ENCODE measurements around the gene SMARCB1. TPM values are rescaled to one million over a fixed set of nuclear protein-coding genes. Genes with fewer than 3 reads are reported as not detected.

SMARCB1 gene
- total RNA-seq, 1 experiment from 2014 or later = 172 TPM

- Histone ChIP-seq H3K27ac (ENCODE audit: low read depth, low read length, poor library complexity, severe bottlenecking) (peak overlapping the region; percentile 90), H3K4me1 (ENCODE audit: insufficient read depth, low read length, poor library complexity, severe bottlenecking) (peaks cover 52% of the 10 kb centered on the region), H3K27me3 (replicated peaks; ENCODE audit: insufficient read depth, low read depth, low read length, poor library complexity) (no peaks in the 10 kb centered on the region), H3K4me3 (ENCODE audit: low read depth, low read length, poor library complexity, severe bottlenecking) (peak overlapping the region; percentile 70), H3K9me3 (ENCODE audit: low read depth, low read length, poor library complexity, severe bottlenecking) (no peaks in the 10 kb centered on the region), H3K36me3 (ENCODE audit: insufficient read depth, low read length, poor library complexity, severe bottlenecking) (peaks cover 8% of the 10 kb centered on the region)
- BruUV-seq (replicated peaks) = no TSS peak
- ChIA-PET CTCF (interaction anchor here (0.7 kb wide), 1 partner anchor 82 kb away, joined by 11 read pairs; no protein-coding TSS in a partner anchor), POLR2A (ENCODE audit: low non-redundant PET) (no interaction called here)
- intact Hi-C loops (cut with micrococcal nuclease; ENCODE audit: unreplicated experiment) = loop anchor here (5.0 kb wide), 1 partner anchor 80 kb away; no protein-coding TSS in a partner anchor
- TF ChIP-seq EZH2 (IDR thresholded peaks at IDR 0.05; ENCODE audit: borderline replicate concordance, low read depth, low read length, poor library complexity, severe bottlenecking) = no peak
- TF ChIP-seq, protein P1, sequence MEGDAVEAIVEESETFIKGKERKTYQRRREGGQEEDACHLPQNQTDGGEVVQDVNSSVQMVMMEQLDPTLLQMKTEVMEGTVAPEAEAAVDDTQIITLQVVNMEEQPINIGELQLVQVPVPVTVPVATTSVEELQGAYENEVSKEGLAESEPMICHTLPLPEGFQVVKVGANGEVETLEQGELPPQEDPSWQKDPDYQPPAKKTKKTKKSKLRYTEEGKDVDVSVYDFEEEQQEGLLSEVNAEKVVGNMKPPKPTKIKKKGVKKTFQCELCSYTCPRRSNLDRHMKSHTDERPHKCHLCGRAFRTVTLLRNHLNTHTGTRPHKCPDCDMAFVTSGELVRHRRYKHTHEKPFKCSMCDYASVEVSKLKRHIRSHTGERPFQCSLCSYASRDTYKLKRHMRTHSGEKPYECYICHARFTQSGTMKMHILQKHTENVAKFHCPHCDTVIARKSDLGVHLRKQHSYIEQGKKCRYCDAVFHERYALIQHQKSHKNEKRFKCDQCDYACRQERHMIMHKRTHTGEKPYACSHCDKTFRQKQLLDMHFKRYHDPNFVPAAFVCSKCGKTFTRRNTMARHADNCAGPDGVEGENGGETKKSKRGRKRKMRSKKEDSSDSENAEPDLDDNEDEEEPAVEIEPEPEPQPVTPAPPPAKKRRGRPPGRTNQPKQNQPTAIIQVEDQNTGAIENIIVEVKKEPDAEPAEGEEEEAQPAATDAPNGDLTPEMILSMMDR (conservative IDR thresholded peaks at IDR 0.05; ENCODE audit: low read depth, low read length) = no peak
- no peak for DNase-seq (ENCODE audit: low spot score)
Measured at GRCh38 chr22:23767303-23767672, 19.5 kb upstream of the SMARCB1 start.

DNA sequence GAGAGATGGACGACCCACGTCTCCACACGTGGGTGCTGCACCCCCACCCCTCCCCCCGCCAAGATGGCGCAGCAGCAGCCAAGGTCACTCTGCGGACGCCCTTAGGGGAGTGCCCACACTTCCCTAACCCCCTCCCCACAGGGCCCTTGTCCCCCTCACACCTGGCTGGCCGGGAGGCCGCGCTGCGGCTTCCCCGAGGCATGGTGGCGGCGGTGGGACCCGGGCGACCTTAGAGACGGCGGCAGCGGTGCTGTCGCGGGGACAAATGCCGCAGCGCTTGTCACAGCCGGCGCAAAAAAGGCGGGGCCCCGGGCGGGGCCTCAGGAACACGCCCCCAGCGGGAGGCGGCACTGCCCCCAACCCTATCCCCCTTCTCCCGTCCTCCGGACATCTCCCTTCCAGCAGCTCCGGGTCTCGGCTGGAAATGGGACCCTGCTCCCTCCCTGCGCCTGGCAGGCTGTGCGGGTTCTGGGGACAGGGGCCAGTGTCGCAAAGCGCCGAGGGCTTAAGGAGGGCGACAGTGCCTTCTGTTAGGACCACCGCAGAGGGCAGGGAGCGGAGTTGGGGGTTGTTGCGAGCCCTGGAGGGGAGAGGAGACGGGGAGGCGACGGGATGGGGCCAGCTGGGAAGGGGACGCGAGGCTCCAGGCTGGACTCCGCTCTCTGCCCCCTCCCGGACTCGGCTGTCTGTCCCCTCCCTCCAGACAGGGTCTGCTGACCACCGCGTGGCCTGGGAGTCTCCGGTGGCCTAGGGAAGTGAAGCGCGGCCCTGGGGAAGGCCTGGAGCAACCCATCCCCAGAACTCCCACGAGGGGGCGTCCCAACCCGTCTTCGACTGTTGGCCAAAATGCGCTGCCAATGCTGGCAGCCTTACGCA is 18.9 kb upstream of the SMARCB1 start, which contains the start of gene CHCHD10:
Gene CHCHD10, minus strand, starts transcription at position 300 of the 876 bp plus-strand sequence. Its CDS starts 98 bp downstream, at position 202.
- peaks cover 8% of the 10 kb centered on the region for H3K36me3 ChIP-seq (ENCODE audit: insufficient read depth, low read length, poor library complexity, severe bottlenecking)
- no peaks in the 10 kb centered on the region for H3K9me3 ChIP-seq (ENCODE audit: low read depth, low read length, poor library complexity, severe bottlenecking)
- POLR2A ChIA-PET (ENCODE audit: low non-redundant PET) = no interaction called here
- CTCF ChIA-PET = interaction anchor here (0.6 to 0.7 kb wide), 2 partner anchors 82 to 89 kb away, joined by 4 read pairs; no protein-coding TSS in a partner anchor
- peak within 1 kb of the TSS; percentile 70 for H3K4me3 ChIP-seq (ENCODE audit: low read depth, low read length, poor library complexity, severe bottlenecking)
- TF ChIP-seq, protein P1 (conservative IDR thresholded peaks at IDR 0.05; ENCODE audit: low read depth, low read length) = peak; percentile 85
- TF ChIP-seq EZH2 (IDR thresholded peaks at IDR 0.05; ENCODE audit: borderline replicate concordance, low read depth, low read length, poor library complexity, severe bottlenecking) = no peak
- H3K27ac ChIP-seq (ENCODE audit: low read depth, low read length, poor library complexity, severe bottlenecking) = peak within 1 kb of the TSS; percentile 90
- H3K27me3 ChIP-seq (replicated peaks; ENCODE audit: insufficient read depth, low read depth, low read length, poor library complexity) = no peaks in the 10 kb centered on the region
- peaks cover 49% of the 10 kb centered on the region for H3K4me1 ChIP-seq (ENCODE audit: insufficient read depth, low read length, poor library complexity, severe bottlenecking)
- DNase-seq (ENCODE audit: low spot score) = peak; percentile 92
- intact Hi-C loops (cut with micrococcal nuclease; ENCODE audit: unreplicated experiment) = loop anchor here (5.0 kb wide), 1 partner anchor 79 kb away; no protein-coding TSS in a partner anchor
- no TSS peak for BruUV-seq (replicated peaks)

DNA sequence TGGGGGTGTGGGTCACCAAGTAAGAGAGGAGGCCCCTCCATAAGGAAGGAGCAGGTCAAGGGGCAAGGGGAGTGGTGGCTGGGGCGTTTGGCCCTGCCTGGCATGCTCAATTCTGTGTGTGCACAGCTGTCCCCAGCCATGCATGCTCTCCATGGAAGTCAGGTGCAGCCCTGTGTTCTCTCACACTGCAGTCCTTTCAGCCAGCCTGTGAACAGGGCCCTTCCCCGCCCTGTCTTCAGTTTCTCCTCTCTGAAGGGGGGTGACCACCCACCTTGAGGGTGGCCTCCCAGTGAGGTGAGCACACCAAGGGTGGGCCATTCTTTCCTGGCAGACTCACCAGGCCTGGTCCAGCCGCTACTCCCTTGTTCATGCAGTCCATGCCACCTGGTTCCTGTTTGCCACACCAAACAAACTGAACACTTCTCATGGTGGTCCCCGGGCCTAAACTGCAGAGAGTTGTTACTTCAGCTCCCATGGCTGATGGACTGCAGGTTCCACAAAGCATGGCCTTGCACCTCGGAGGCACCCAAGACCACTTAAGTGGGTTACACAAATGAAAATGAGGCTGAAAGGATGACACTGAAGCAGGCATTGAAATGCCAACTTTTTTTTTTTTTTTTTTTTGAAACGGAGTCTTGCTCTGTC is 17.3 kb upstream of the SMARCB1 start:
- intact Hi-C loops (cut with micrococcal nuclease; ENCODE audit: unreplicated experiment) = loop anchor here (5.0 kb wide), 1 partner anchor 78 kb away; no protein-coding TSS in a partner anchor
- no peak for DNase-seq (ENCODE audit: low spot score)
- no peaks in the 10 kb centered on the region for H3K27me3 ChIP-seq (replicated peaks; ENCODE audit: insufficient read depth, low read depth, low read length, poor library complexity)
- peaks cover 8% of the 10 kb centered on the region for H3K36me3 ChIP-seq (ENCODE audit: insufficient read depth, low read length, poor library complexity, severe bottlenecking)
- no peak overlapping the region for H3K27ac ChIP-seq (ENCODE audit: low read depth, low read length, poor library complexity, severe bottlenecking)
- no TSS peak for BruUV-seq (replicated peaks)
- TF ChIP-seq, protein P1 (conservative IDR thresholded peaks at IDR 0.05; ENCODE audit: low read depth, low read length) = no peak
- TF ChIP-seq EZH2 (IDR thresholded peaks at IDR 0.05; ENCODE audit: borderline replicate concordance, low read depth, low read length, poor library complexity, severe bottlenecking) = no peak
- no peaks in the 10 kb centered on the region for H3K9me3 ChIP-seq (ENCODE audit: low read depth, low read length, poor library complexity, severe bottlenecking)
- ChIA-PET POLR2A (ENCODE audit: low non-redundant PET) (no interaction called here), CTCF (interaction anchor here (0.7 to 1.9 kb wide), 3 partner anchors 80 to 103 kb away, joined by 6 to 9 read pairs (median 6); no protein-coding TSS in a partner anchor)
- peaks cover 33% of the 10 kb centered on the region for H3K4me1 ChIP-seq (ENCODE audit: insufficient read depth, low read length, poor library complexity, severe bottlenecking)
- H3K4me3 ChIP-seq (ENCODE audit: low read depth, low read length, poor library complexity, severe bottlenecking) = no peak overlapping the region
